Stimulated activated naive B cell treated with anti-CD40 and anti-IgM and Interleukin-4, amounts not matched to agents 10 μg/mL and 1 μg/mL and 100 μg/mL, for 72 hours (primary cell): Measurements from ENCODE around the gene GOLGA8H.
"Not testable (repeated sequence)": the region's sequence is repeated elsewhere in the genome, so short reads cannot be mapped to it uniquely, and the experiment has no call there.

Experiments used
- ATAC-seq, 2 donors: fragments of 150-1000 bp; cut with Tn5 transposase; replicated peaks; 2 replicates each; pipeline ENCODE4 v1.10.0; 2021; ENCODE audit warnings: moderate library complexity in 1 of 2
- DNase-seq: peaks from one replicate; pipeline ENCODE4 v3.0.0; 2021
- H3K27ac Mint-ChIP-seq: one replicate; pipeline ENCODE4 v1.8.0; 2022; ENCODE audit warnings: mild to moderate bottlenecking, mixed read lengths
- H3K27me3 Mint-ChIP-seq, 2 donors: one replicate each; pipeline ENCODE4 v1.8.0; 2022; ENCODE audit warnings: mixed read lengths in 2 of 2
- H3K36me3 Mint-ChIP-seq, 2 donors: one replicate each; pipeline ENCODE4 v1.8.0; 2022; ENCODE audit warnings: mixed read lengths in 2 of 2, mild to moderate bottlenecking in 1 of 2
- H3K4me1 Mint-ChIP-seq, 2 donors: one replicate each; pipeline ENCODE4 v1.8.0; 2022; ENCODE audit warnings: mixed read lengths in 2 of 2, mild to moderate bottlenecking in 1 of 2
- H3K4me3 Mint-ChIP-seq, 2 donors: one replicate each; pipeline ENCODE4 v1.8.0; 2022; ENCODE audit warnings: mild to moderate bottlenecking in 2 of 2, mixed read lengths in 2 of 2, moderate library complexity in 1 of 2
- H3K9me3 Mint-ChIP-seq, 2 donors: one replicate each; pipeline ENCODE4 v1.8.0; 2022; ENCODE audit warnings: mixed read lengths in 2 of 2, mild to moderate bottlenecking in 1 of 2

Gene GOLGA8H

GRCh38 chr15:30603796-30604195 is at the start of gene GOLGA8H:
TSS of gene GOLGA8H (plus strand) at chr15:30604028. CDS start at chr15:30604126, 98 bp downstream.
- not testable (repeated sequence) for DNase-seq, H3K9me3 Mint-ChIP-seq, ATAC-seq, H3K27me3 Mint-ChIP-seq, H3K4me3 Mint-ChIP-seq, H3K36me3 Mint-ChIP-seq, H3K27ac Mint-ChIP-seq, H3K4me1 Mint-ChIP-seq

GRCh38 chr15:30566949-30567348 is 36.9 kb upstream of the GOLGA8H start:
- H3K27ac Mint-ChIP-seq, H3K9me3 Mint-ChIP-seq, H3K4me1 Mint-ChIP-seq, H3K27me3 Mint-ChIP-seq, H3K36me3 Mint-ChIP-seq: not testable (repeated sequence)
- ATAC-seq (peak; percentile 83 to 85), DNase-seq (peak; percentile 32)
- H3K4me3 Mint-ChIP-seq: peak overlapping the region in 1 of 2 donors; percentile 32

- not testable (repeated sequence) for H3K9me3 Mint-ChIP-seq, H3K27ac Mint-ChIP-seq, H3K27me3 Mint-ChIP-seq, H3K4me3 Mint-ChIP-seq, H3K36me3 Mint-ChIP-seq, H3K4me1 Mint-ChIP-seq, DNase-seq
- peak; percentile 77 to 80 for ATAC-seq
Observed at GRCh38 chr15:30573012-30573491, 30.8 kb upstream of the GOLGA8H start.

GRCh38 chr15:30579394-30579970 is 24.3 kb upstream of the GOLGA8H start:
- not testable (repeated sequence) for H3K27me3 Mint-ChIP-seq, DNase-seq, H3K27ac Mint-ChIP-seq, H3K4me1 Mint-ChIP-seq, H3K9me3 Mint-ChIP-seq, H3K4me3 Mint-ChIP-seq, H3K36me3 Mint-ChIP-seq
- ATAC-seq: peak; percentile 42 to 83

- not testable (repeated sequence) for ATAC-seq, DNase-seq, H3K36me3 Mint-ChIP-seq, H3K27me3 Mint-ChIP-seq, H3K4me1 Mint-ChIP-seq, H3K9me3 Mint-ChIP-seq, H3K27ac Mint-ChIP-seq, H3K4me3 Mint-ChIP-seq
Observed at GRCh38 chr15:30580716-30581115, 23.1 kb upstream of the GOLGA8H start.

- ATAC-seq, H3K9me3 Mint-ChIP-seq, H3K4me1 Mint-ChIP-seq, H3K36me3 Mint-ChIP-seq, H3K27ac Mint-ChIP-seq, DNase-seq, H3K4me3 Mint-ChIP-seq, H3K27me3 Mint-ChIP-seq: not testable (repeated sequence)
Observed at GRCh38 chr15:30598953-30599352, 4.9 kb upstream of the GOLGA8H start.

GRCh38 chr15:30612271-30612670 is 8.4 kb downstream of the GOLGA8H start:
- H3K36me3 Mint-ChIP-seq, H3K27me3 Mint-ChIP-seq, ATAC-seq, H3K4me1 Mint-ChIP-seq, H3K4me3 Mint-ChIP-seq, DNase-seq, H3K9me3 Mint-ChIP-seq, H3K27ac Mint-ChIP-seq: not testable (repeated sequence)

GRCh38 chr15:30621342-30621741 is 17.5 kb downstream of the GOLGA8H start:
- not testable (repeated sequence) for DNase-seq, H3K27me3 Mint-ChIP-seq, ATAC-seq, H3K27ac Mint-ChIP-seq, H3K4me3 Mint-ChIP-seq, H3K4me1 Mint-ChIP-seq, H3K36me3 Mint-ChIP-seq, H3K9me3 Mint-ChIP-seq

GRCh38 chr15:30625436-30626193 is 21.8 kb downstream of the GOLGA8H start, which contains the start of gene ARHGAP11B:
TSS of gene ARHGAP11B (plus strand) at chr15:30626128.
- H3K36me3 Mint-ChIP-seq, H3K9me3 Mint-ChIP-seq, H3K27me3 Mint-ChIP-seq: not testable (repeated sequence)
- Mint-ChIP-seq H3K27ac (peak within 1 kb of the TSS; percentile 93), H3K4me1 (peaks cover 5 to 12% of the 10 kb centered on the region in 2 donors), H3K4me3 (peak within 1 kb of the TSS; percentile 90 to 95)
- DNase-seq (peak; percentile 94), ATAC-seq (peak; percentile 94 to 95)

- not testable (repeated sequence) for H3K9me3 Mint-ChIP-seq, H3K36me3 Mint-ChIP-seq, DNase-seq, H3K27me3 Mint-ChIP-seq
- peak in 1 of 2 donors; percentile 5 for ATAC-seq
- Mint-ChIP-seq H3K4me3 (peak overlapping the region; percentile 90 to 95), H3K27ac (peak overlapping the region; percentile 93), H3K4me1 (peaks cover 5 to 12% of the 10 kb centered on the region in 2 donors)
Observed at GRCh38 chr15:30626194-30626565, 22.4 kb downstream of the GOLGA8H start.

- not testable (repeated sequence) for H3K9me3 Mint-ChIP-seq, H3K36me3 Mint-ChIP-seq
- peaks cover 5 to 12% of the 10 kb centered on the region in 2 donors for H3K4me1 Mint-ChIP-seq
Observed at GRCh38 chr15:30626632-30627031, 22.8 kb downstream of the GOLGA8H start.

GRCh38 chr15:30650012-30650929 is 46.4 kb downstream of the GOLGA8H start:
- H3K4me1 Mint-ChIP-seq: peaks cover 15 to 20% of the 10 kb centered on the region in 2 donors
- ATAC-seq (peak; percentile 64 to 88), DNase-seq (peak; percentile 12)
- peaks cover 11 to 24% of the 10 kb centered on the region in 2 donors for H3K36me3 Mint-ChIP-seq
- peak overlapping the region; percentile 48 for H3K27ac Mint-ChIP-seq
- peak overlapping the region in 1 of 2 donors; percentile 26 for H3K4me3 Mint-ChIP-seq
- H3K9me3 Mint-ChIP-seq: peaks cover 4% of the 10 kb centered on the region in 2 donors
- no peaks in the 10 kb centered on the region for H3K27me3 Mint-ChIP-seq

More at GRCh38 chr15:30626632-30627031, 22.8 kb downstream of the GOLGA8H start:
- DNase-seq, ATAC-seq, H3K27me3 Mint-ChIP-seq: not testable (repeated sequence)
- peak overlapping the region; percentile 93 for H3K27ac Mint-ChIP-seq
- peak overlapping the region; percentile 90 to 95 for H3K4me3 Mint-ChIP-seq

- DNase-seq, H3K27ac Mint-ChIP-seq, H3K4me3 Mint-ChIP-seq, H3K4me1 Mint-ChIP-seq, ATAC-seq, H3K27me3 Mint-ChIP-seq, H3K36me3 Mint-ChIP-seq, H3K9me3 Mint-ChIP-seq: not testable (repeated sequence)
Observed at GRCh38 chr15:30661154-30661553, 57.3 kb downstream of the GOLGA8H start.
